ENCODE results near the gene CADM3. TPM values are rescaled to one million over a fixed set of nuclear protein-coding genes. Genes with fewer than 3 reads are reported as not detected.

CADM3 gene
- total and polyA plus RNA-seq, 2 donors (not counting 1 experiment from before 2014, with no cell fraction given), result 0.32 to 0.33 TPM

- H3K27me3 Mint-ChIP-seq, result peaks cover 36% of the 10 kb centered on the region
- no peaks in the 10 kb centered on the region for H3K9me3 Mint-ChIP-seq (ENCODE audit: insufficient read depth)
- H3K4me1 Mint-ChIP-seq, result no peaks in the 10 kb centered on the region
- Histone ChIP-seq H3K9ac (ENCODE audit: low read length) (no peak overlapping the region), H3K27me3 (replicated peaks in 1 of 4; ENCODE audit: control extremely low read depth in 1 of 4, control insufficient read depth in 3 of 4, insufficient read depth in 4 of 4, low read length in 3 of 4) (peaks cover 0 to 25% (median 4%) of the 10 kb centered on the region in 4 experiments), H3K36me3 (replicated peaks in 1 of 2; ENCODE audit: control extremely low read depth in 1 of 2, control insufficient read depth in 1 of 2, extremely low read depth in 1 of 2, insufficient read depth in 2 of 2, low read length in 1 of 2) (no peaks in the 10 kb centered on the region), H3K9me3 (ENCODE audit: control extremely low read depth in 1 of 3, control insufficient read depth in 2 of 3, insufficient read depth in 1 of 3, low read length in 2 of 3) (no peaks in the 10 kb centered on the region), H3K27ac (ENCODE audit: low read length in 2 of 2) (no peak overlapping the region), H4K20me1 (ENCODE audit: control insufficient read depth, insufficient read depth, low read length, poor library complexity, severe bottlenecking) (no peaks in the 10 kb centered on the region), H3K4me1 (ENCODE audit: control insufficient read depth in 2 of 2, insufficient read depth in 2 of 2, low read length in 2 of 2) (peaks cover 0 to 4% of the 10 kb centered on the region in 2 donors), H2AFZ (ENCODE audit: insufficient read depth, low read depth, low read length, poor library complexity, severe bottlenecking) (no peak overlapping the region), H3K4me2 (replicated peaks; ENCODE audit: low read depth, low read length, poor library complexity, severe bottlenecking) (no peak overlapping the region), H3K4me3 (ENCODE audit: control extremely low read depth in 1 of 5, extremely low read depth in 1 of 5, insufficient read depth in 1 of 5, low read depth in 2 of 5, low read length in 4 of 5) (no peak overlapping the region), H3K79me2 (ENCODE audit: control insufficient read depth, insufficient read depth, low read length) (no peaks in the 10 kb centered on the region)
- no peak overlapping the region for H3K4me3 Mint-ChIP-seq
- H3K27ac Mint-ChIP-seq, result no peak overlapping the region
- ChIA-PET CTCF (interaction anchor here (0.6 to 9.3 kb wide), 16 partner anchors 9 to 1234 kb away, joined by 3 to 102 read pairs (median 4); no protein-coding TSS in a partner anchor), POLR2A (interaction anchor here (1.0 kb wide), 1 partner anchor 10 kb away, joined by 3 read pairs; no protein-coding TSS in a partner anchor)
- no peak for TF ChIP-seq EZH2 (IDR thresholded peaks at IDR 0.05; ENCODE audit: borderline replicate concordance, insufficient read depth, low read depth, low read length, poor library complexity, severe bottlenecking)
- TF ChIP-seq CTCF (IDR thresholded peaks at IDR 0.05), result peak; percentile 80
- 39% methylated on average over 9 of the region's 12 CpGs for WGBS (ENCODE audit: insufficient coverage)
- DNase-seq, result peak; percentile 75
- intact Hi-C loops (cut with micrococcal nuclease), result loop anchor here (1.0 kb wide), 3 partner anchors 10 to 66 kb away; no protein-coding TSS in a partner anchor
- ATAC-seq (ENCODE audit: low read depth), result peak; percentile 88
These were observed 26.4 kb downstream of the CADM3 start for GRCh38 chr1:159197561-159198557.
